Right cardiac atrium (tissue), 5 donors: ENCODE results near the gene E2F6. TPM values are rescaled to one million over a fixed set of nuclear protein-coding genes. Genes with fewer than 3 reads are reported as not detected.

ENCODE experiments used
- ATAC-seq, 2 donors: fragments of 200-7000 bp; cut with Tn5 transposase; one replicate each; pipeline versions ENCODE4 v1.8.0 to v1.9.1; 2020; ENCODE audit warnings: moderate library complexity in 2 of 2, mild to moderate bottlenecking in 1 of 2
- DNase-seq, 3 donors: peaks; one replicate each; pipeline ENCODE4 v3.0.0-alpha.2; 2020
- H3K27ac ChIP-seq: one replicate; pipeline ENCODE4 v1.5.1; 2013; ENCODE audit warnings: mild to moderate bottlenecking, low read length, control low read depth, moderate library complexity
- H3K27me3 ChIP-seq: one replicate; pipeline ENCODE4 v1.6.1; 2013; ENCODE audit not compliant: control insufficient read depth, insufficient read depth
- H3K4me1 ChIP-seq: one replicate; pipeline ENCODE4 v1.6.1; 2013; ENCODE audit warnings: low read length; ENCODE audit not compliant: control insufficient read depth, insufficient read depth
- H3K4me3 ChIP-seq: one replicate; pipeline ENCODE4 v1.5.1; 2013; ENCODE audit warnings: low read length, control low read depth
- H3K9me3 ChIP-seq: one replicate; pipeline ENCODE4 v1.6.1; 2013; ENCODE audit warnings: low read length; ENCODE audit not compliant: control insufficient read depth
- WGBS: extraction: QIAGEN DNeasy Blood & Tissue Kit; methylation state at CpG from one replicate; pipeline ENCODE4 v1.1.7; 2013; 5-methylcytosine and 5-hydroxymethylcytosine counted together
- intact Hi-C, 4 donors: fragments of 100-400 bp; cut with DNase I; formaldehyde crosslinking; loops; one replicate each; pipeline versions ENCODE4 v1.11.0 to v1.14.0; 2022 to 2023
- long read RNA-seq, 4 donors: library from polyadenylated mRNA; unstranded; transcript quantifications; one replicate each; pipeline ENCODE4 v2.0.0, GENCODE V29; 2020 to 2021
- polyA plus RNA-seq: library from polyadenylated mRNA; stranded (reverse); fragments of 200-250 nt; gene quantifications from one replicate; pipeline ENCODE4 v1.2.3, GENCODE V29; 2013
- total RNA-seq, 4 donors: library from RNA; stranded (reverse); fragmentation: NEBNext Ultra II Directional; extraction: Animal tissue kit (Norgen Biotek cat#: 25700); gene quantifications; one replicate each; pipeline ENCODE4 v1.2.1, GENCODE V29; 2021
- donor health status: healthy with polysubstance abuse.
- donor health status: DM: no; HTN: yes; CAD: no.
- donor health status: DM: no; HTN: no; CAD: no.
- donor health status: DM: no; HTN: yes; CAD: no; lungs with severe emphysema.
- donor health status: DM: yes; HTN: yes; CAD: no.

Gene E2F6
- total RNA-seq, result 10 to 100 TPM; 15.7 to 19.9 (median 16.2) TPM
- 10.9 TPM for polyA plus RNA-seq
- long read RNA-seq, donor 1, transcript E2F6-206 (8 exons, 3,296 nt), result minor isoform, 5 of 29 reads
- long read RNA-seq, donor 1, transcript E2F6-202 (7 exons, 3,218 nt), result major isoform, 12 of 29 reads
- long read RNA-seq, donor 1, partial matches to known transcripts, result 0 of 29 reads
- long read RNA-seq, donor 1, other reads (novel, unspliced or antisense), result 8 of 29 reads
- long read RNA-seq, donor 2, transcript E2F6-202 (7 exons, 3,218 nt), result major isoform, 7 of 12 reads
- long read RNA-seq, donor 2, partial matches to known transcripts, result 0 of 12 reads
- long read RNA-seq, donor 2, other reads (novel, unspliced or antisense), result 2 of 12 reads
- long read RNA-seq, donor 3, transcript E2F6-206 (8 exons, 3,296 nt), result minor isoform, 8 of 73 reads
- long read RNA-seq, donor 3, transcript E2F6-202 (7 exons, 3,218 nt), result major isoform, 41 of 73 reads
- long read RNA-seq, donor 3, transcript E2F6-212 (6 exons, 3,191 nt), result minor isoform, 6 of 73 reads
- long read RNA-seq, donor 3, partial matches to known transcripts, result 1 of 73 reads
- long read RNA-seq, donor 3, other reads (novel, unspliced or antisense), result 12 of 73 reads
- long read RNA-seq, donor 4, transcript E2F6-206 (8 exons, 3,296 nt), result major isoform, 5 of 16 reads
- long read RNA-seq, donor 4, partial matches to known transcripts, result 0 of 16 reads
- long read RNA-seq, donor 4, other reads (novel, unspliced or antisense), result 3 of 16 reads

- under 1% methylated on average over 86 of the region's 86 CpGs for WGBS
- ATAC-seq (peak; percentile 94), DNase-seq (peak; percentile 93 to 98 (median 97))
- peak within 1 kb of the TSS; percentile 70 for H3K27ac ChIP-seq
- H3K9me3 ChIP-seq, result no peaks in the 10 kb centered on the region
- no peaks in the 10 kb centered on the region for H3K27me3 ChIP-seq
- H3K4me1 ChIP-seq, result peaks cover 12% of the 10 kb centered on the region
- intact Hi-C loops, result no loop called here
- H3K4me3 ChIP-seq, result peak within 1 kb of the TSS; percentile 61
These were observed at the start of gene E2F6 for GRCh38 chr2:11465485-11466306. Gene E2F6 (minus strand): TSS chr2:11466161. CDS start chr2:11465879, 282 bp downstream.

GRCh38 chr2:11515490-11515981 lies 49.6 kb upstream of the E2F6 start:
- intact Hi-C loops, result no loop called here
- no peaks in the 10 kb centered on the region for H3K27me3 ChIP-seq
- H3K9me3 ChIP-seq, result no peaks in the 10 kb centered on the region
- H3K4me1 ChIP-seq, result no peaks in the 10 kb centered on the region
- H3K4me3 ChIP-seq, result no peak overlapping the region
- no peak for ATAC-seq
- no peak for DNase-seq
- WGBS, result 66% methylated on average over 6 of the region's 6 CpGs
- no peak overlapping the region for H3K27ac ChIP-seq

- no peaks in the 10 kb centered on the region for H3K4me1 ChIP-seq
- H3K9me3 ChIP-seq, result no peaks in the 10 kb centered on the region
- DNase-seq (no peak), ATAC-seq (no peak)
- intact Hi-C loops, result no loop called here
- H3K27ac ChIP-seq, result no peak overlapping the region
- no peaks in the 10 kb centered on the region for H3K27me3 ChIP-seq
- 89% methylated on average over 6 of the region's 6 CpGs for WGBS
- H3K4me3 ChIP-seq, result no peak overlapping the region
These were observed 48.9 kb upstream of the E2F6 start for GRCh38 chr2:11514904-11515303.

- Histone ChIP-seq H3K4me3 (no peak overlapping the region), H3K9me3 (no peaks in the 10 kb centered on the region), H3K4me1 (no peaks in the 10 kb centered on the region), H3K27ac (no peak overlapping the region), H3K27me3 (no peaks in the 10 kb centered on the region)
- intact Hi-C loops, result no loop called here
- 81% methylated on average over 3 of the region's 3 CpGs for WGBS
- DNase-seq (no peak), ATAC-seq (no peak)
These were observed 48.2 kb upstream of the E2F6 start for GRCh38 chr2:11514081-11514730.

- Histone ChIP-seq H3K4me1 (no peaks in the 10 kb centered on the region), H3K27me3 (no peaks in the 10 kb centered on the region), H3K4me3 (no peak overlapping the region), H3K9me3 (no peaks in the 10 kb centered on the region), H3K27ac (no peak overlapping the region)
- no peak for DNase-seq
- intact Hi-C loops, result no loop called here
- WGBS, result 92% methylated on average over 5 of the region's 5 CpGs
- no peak for ATAC-seq
These were observed 47.4 kb upstream of the E2F6 start for GRCh38 chr2:11513319-11513718.

- ATAC-seq (no peak), DNase-seq (no peak)
- H3K4me1 ChIP-seq, result no peaks in the 10 kb centered on the region
- no peak overlapping the region for H3K4me3 ChIP-seq
- no peaks in the 10 kb centered on the region for H3K27me3 ChIP-seq
- H3K9me3 ChIP-seq, result no peaks in the 10 kb centered on the region
- intact Hi-C loops, result no loop called here
- WGBS, result 68% methylated on average over 5 of the region's 5 CpGs
- no peak overlapping the region for H3K27ac ChIP-seq
These were observed 46.5 kb upstream of the E2F6 start for GRCh38 chr2:11512431-11512830.

- H3K27me3 ChIP-seq, result no peaks in the 10 kb centered on the region
- H3K9me3 ChIP-seq, result no peaks in the 10 kb centered on the region
- DNase-seq (no peak), ATAC-seq (no peak)
- H3K4me3 ChIP-seq, result no peak overlapping the region
- no peak overlapping the region for H3K27ac ChIP-seq
- WGBS, result 87% methylated on average over 3 of the region's 3 CpGs
- no peaks in the 10 kb centered on the region for H3K4me1 ChIP-seq
- intact Hi-C loops, result no loop called here
These were observed 43.8 kb upstream of the E2F6 start for GRCh38 chr2:11509657-11510360.

- ATAC-seq, result no peak
- no peak for DNase-seq
- Histone ChIP-seq H3K4me3 (no peak overlapping the region), H3K27ac (no peak overlapping the region), H3K27me3 (no peaks in the 10 kb centered on the region), H3K4me1 (no peaks in the 10 kb centered on the region), H3K9me3 (no peaks in the 10 kb centered on the region)
- intact Hi-C loops, result no loop called here
- WGBS, result 69% methylated on average over 8 of the region's 8 CpGs
These were observed 42.3 kb upstream of the E2F6 start for GRCh38 chr2:11508279-11508678.

- 71% methylated on average over 2 of the region's 2 CpGs for WGBS
- Histone ChIP-seq H3K27ac (no peak overlapping the region), H3K4me3 (no peak overlapping the region), H3K9me3 (no peaks in the 10 kb centered on the region), H3K27me3 (no peaks in the 10 kb centered on the region), H3K4me1 (no peaks in the 10 kb centered on the region)
- ATAC-seq, result no peak
- DNase-seq, result no peak
- intact Hi-C loops, result no loop called here
These were observed 41.6 kb upstream of the E2F6 start for GRCh38 chr2:11507517-11507916.

- no peak overlapping the region for H3K27ac ChIP-seq
- DNase-seq, result no peak
- 42% methylated on average over 3 of the region's 3 CpGs for WGBS
These were observed 40.6 kb upstream of the E2F6 start for GRCh38 chr2:11506611-11506969.

More at GRCh38 chr2:11506611-11506969, 40.6 kb upstream of the E2F6 start:
- H3K9me3 ChIP-seq, result no peaks in the 10 kb centered on the region
- no peaks in the 10 kb centered on the region for H3K27me3 ChIP-seq
- no peaks in the 10 kb centered on the region for H3K4me1 ChIP-seq
- ATAC-seq, result peak in 1 of 2 donors; percentile 52
- intact Hi-C loops, result no loop called here
- H3K4me3 ChIP-seq, result no peak overlapping the region
